Panc1 (cell line): Measurements from ENCODE around the gene SIK3. TPM values are rescaled to one million over a fixed set of nuclear protein-coding genes. Genes with fewer than 3 reads are reported as not detected.

Source experiments
- ATAC-seq: fragments of 200-7000 bp; cut with Tn5 transposase; 2 replicates; pipeline ENCODE4 v1.9.1; 2020; ENCODE audit warnings: mild to moderate bottlenecking, moderate library complexity
- BruUV-seq: library from RNA; stranded (reverse); fragments of 400-500 nt; replicated peaks from 2 replicates; lab custom pipeline; 2021; lab: Mats Ljungman, UMichigan
- CTCF ChIA-PET: fragments of 300-600 bp; sonication (Branson Sonifier 250); formaldehyde crosslinking; loops from one replicate; lab custom pipeline; 2022; ENCODE audit warnings: antibody characterized with exemption; lab: Charles Lee
- POLR2A ChIA-PET: fragments of 300-600 bp; sonication (Branson Sonifier 250); formaldehyde crosslinking; loops from one replicate; lab custom pipeline; 2022; ENCODE audit warnings: antibody characterized with exemption; lab: Charles Lee
- DNase-seq: peaks from one replicate; pipeline ENCODE4 v3.0.0-alpha.2; 2010; ENCODE audit warnings: low read depth, low spot score
- H3K27ac ChIP-seq: 2 replicates; pipeline ENCODE4 v1.5.1; 2011; ENCODE audit warnings: mild to moderate bottlenecking, low read length, inconsistent platforms
- H3K27me3 ChIP-seq: fragments of 200-500 bp; sonication (Bioruptor generic); 2 replicates; pipeline ENCODE4 v1.6.0; 2014; ENCODE audit warnings: low read length, inconsistent platforms; ENCODE audit not compliant: control insufficient read depth, insufficient read depth
- H3K36me3 ChIP-seq: fragments of 200-500 bp; sonication (Bioruptor generic); 2 replicates; pipeline ENCODE4 v1.5.1; 2014; ENCODE audit warnings: inconsistent platforms, mild to moderate bottlenecking, low read length, moderate library complexity; ENCODE audit not compliant: control insufficient read depth, insufficient read depth
- H3K4me1 ChIP-seq: 2 replicates; pipeline ENCODE4 v1.5.1; 2011; ENCODE audit warnings: inconsistent platforms, mild to moderate bottlenecking, low read length, moderate library complexity; ENCODE audit not compliant: control insufficient read depth, insufficient read depth
- H3K4me3 ChIP-seq, 2 experiments: 2 replicates each; pipeline ENCODE4 v1.5.1; 2011 to 2012; ENCODE audit warnings: low read depth in 2 of 2, low read length in 2 of 2, mild to moderate bottlenecking in 2 of 2, inconsistent platforms in 1 of 2, moderate library complexity in 1 of 2
- H3K9me3 ChIP-seq: fragments of 200-500 bp; sonication (Bioruptor generic); 2 replicates; pipeline ENCODE4 v1.5.1; 2014; ENCODE audit warnings: low read depth, mild to moderate bottlenecking, inconsistent platforms, low read length, moderate library complexity; ENCODE audit not compliant: control insufficient read depth, insufficient read depth
- CTCF ChIP-seq: fragments of 450-650 bp; IDR thresholded peaks from 2 replicates; pipeline ENCODE4 v1.5.1; 2017; ENCODE audit warnings: mild to moderate bottlenecking
- POLR2AphosphoS5 ChIP-seq: IDR thresholded peaks from 2 replicates; pipeline ENCODE4 v1.6.1; 2012; ENCODE audit warnings: mild to moderate bottlenecking, low read depth, low read length, moderate library complexity
- SIN3A ChIP-seq: IDR thresholded peaks from 2 replicates; pipeline ENCODE4 v1.6.1; 2012; ENCODE audit warnings: low read depth, mild to moderate bottlenecking, low read length, moderate library complexity, borderline replicate concordance; ENCODE audit not compliant: insufficient read depth
- TCF7L2 ChIP-seq: IDR thresholded peaks from 2 replicates; pipeline ENCODE4 v1.6.1; 2011; ENCODE audit warnings: mild to moderate bottlenecking, low read depth, low read length, inconsistent platforms
- in situ Hi-C: cut with HindIII; loops from 2 replicates; pipeline ENCODE4 v1.10.0; 2016; ENCODE audit warnings: low sequenced_read_pairs, low pct_unique_long_range_greater_than_20kb
- intact Hi-C: fragments of 100-400 bp; cut with micrococcal nuclease; formaldehyde crosslinking; loops from one replicate; pipeline ENCODE4 v1.10.0; 2022; ENCODE audit not compliant: unreplicated experiment
- total RNA-seq: library from RNA; stranded (reverse); gene quantifications from one replicate; pipeline ENCODE4 v1.2.1, GENCODE V29; 2021; ENCODE audit not compliant: unreplicated experiment
- TF ChIP-seq, protein P1 (sequence below), 2 experiments: IDR thresholded peaks; 2 replicates each; pipeline ENCODE4 v1.6.1; 2011 to 2012; ENCODE audit warnings: low read depth in 2 of 2, control low read depth in 1 of 2, low read length in 1 of 2, mild to moderate bottlenecking in 1 of 2, moderate library complexity in 1 of 2; ENCODE audit not compliant: insufficient read depth in 1 of 2

Gene SIK3
- total RNA-seq, 1 experiment from 2014 or later, result 39.7 TPM

DNA sequence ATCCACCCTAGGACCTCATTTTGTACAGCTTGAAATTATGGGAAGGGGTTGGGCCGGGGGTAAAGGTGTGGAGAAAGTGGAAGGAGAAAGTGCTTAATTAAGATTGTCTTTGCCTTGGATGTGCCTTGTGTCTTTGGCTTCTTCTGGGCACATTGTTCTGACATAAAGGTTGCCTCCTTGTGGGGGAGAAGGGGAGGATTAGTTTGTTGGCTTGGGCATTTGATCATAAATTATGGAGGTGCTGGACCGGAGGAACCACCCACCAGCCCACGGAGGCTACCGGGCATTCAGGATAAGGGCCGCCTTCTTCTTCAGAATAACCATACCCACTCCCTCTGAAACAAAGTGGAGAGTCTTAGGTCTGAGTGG, 47.1 kb upstream of the SIK3 start:
- ChIA-PET POLR2A (no interaction called here), CTCF (interaction anchor here (0.6 kb wide), 1 partner anchor 80 kb away, joined by 7 read pairs; no protein-coding TSS in a partner anchor)
- Histone ChIP-seq H3K27me3 (no peaks in the 10 kb centered on the region), H3K27ac (peak overlapping the region; percentile 100), H3K9me3 (no peaks in the 10 kb centered on the region), H3K4me3 (peak overlapping the region; percentile 97 to 100), H3K36me3 (peaks cover 10% of the 10 kb centered on the region), H3K4me1 (peaks cover 23% of the 10 kb centered on the region)
- no peak for ATAC-seq
- no peak for TF ChIP-seq POLR2AphosphoS5
- TF ChIP-seq CTCF, result no peak
- TF ChIP-seq SIN3A, result no peak
- TF ChIP-seq TCF7L2, result no peak
- TF ChIP-seq, protein P1, sequence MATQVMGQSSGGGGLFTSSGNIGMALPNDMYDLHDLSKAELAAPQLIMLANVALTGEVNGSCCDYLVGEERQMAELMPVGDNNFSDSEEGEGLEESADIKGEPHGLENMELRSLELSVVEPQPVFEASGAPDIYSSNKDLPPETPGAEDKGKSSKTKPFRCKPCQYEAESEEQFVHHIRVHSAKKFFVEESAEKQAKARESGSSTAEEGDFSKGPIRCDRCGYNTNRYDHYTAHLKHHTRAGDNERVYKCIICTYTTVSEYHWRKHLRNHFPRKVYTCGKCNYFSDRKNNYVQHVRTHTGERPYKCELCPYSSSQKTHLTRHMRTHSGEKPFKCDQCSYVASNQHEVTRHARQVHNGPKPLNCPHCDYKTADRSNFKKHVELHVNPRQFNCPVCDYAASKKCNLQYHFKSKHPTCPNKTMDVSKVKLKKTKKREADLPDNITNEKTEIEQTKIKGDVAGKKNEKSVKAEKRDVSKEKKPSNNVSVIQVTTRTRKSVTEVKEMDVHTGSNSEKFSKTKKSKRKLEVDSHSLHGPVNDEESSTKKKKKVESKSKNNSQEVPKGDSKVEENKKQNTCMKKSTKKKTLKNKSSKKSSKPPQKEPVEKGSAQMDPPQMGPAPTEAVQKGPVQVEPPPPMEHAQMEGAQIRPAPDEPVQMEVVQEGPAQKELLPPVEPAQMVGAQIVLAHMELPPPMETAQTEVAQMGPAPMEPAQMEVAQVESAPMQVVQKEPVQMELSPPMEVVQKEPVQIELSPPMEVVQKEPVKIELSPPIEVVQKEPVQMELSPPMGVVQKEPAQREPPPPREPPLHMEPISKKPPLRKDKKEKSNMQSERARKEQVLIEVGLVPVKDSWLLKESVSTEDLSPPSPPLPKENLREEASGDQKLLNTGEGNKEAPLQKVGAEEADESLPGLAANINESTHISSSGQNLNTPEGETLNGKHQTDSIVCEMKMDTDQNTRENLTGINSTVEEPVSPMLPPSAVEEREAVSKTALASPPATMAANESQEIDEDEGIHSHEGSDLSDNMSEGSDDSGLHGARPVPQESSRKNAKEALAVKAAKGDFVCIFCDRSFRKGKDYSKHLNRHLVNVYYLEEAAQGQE (IDR thresholded peaks at IDR 0.05; ENCODE audit: insufficient read depth in 1 of 2, low read depth in 2 of 2, low read length in 1 of 2), result no peak
- intact Hi-C loops, result no loop called here
- BruUV-seq, result TSS peak; percentile 77
- in situ Hi-C loops, result no loop called here
- DNase-seq, result no peak

DNA sequence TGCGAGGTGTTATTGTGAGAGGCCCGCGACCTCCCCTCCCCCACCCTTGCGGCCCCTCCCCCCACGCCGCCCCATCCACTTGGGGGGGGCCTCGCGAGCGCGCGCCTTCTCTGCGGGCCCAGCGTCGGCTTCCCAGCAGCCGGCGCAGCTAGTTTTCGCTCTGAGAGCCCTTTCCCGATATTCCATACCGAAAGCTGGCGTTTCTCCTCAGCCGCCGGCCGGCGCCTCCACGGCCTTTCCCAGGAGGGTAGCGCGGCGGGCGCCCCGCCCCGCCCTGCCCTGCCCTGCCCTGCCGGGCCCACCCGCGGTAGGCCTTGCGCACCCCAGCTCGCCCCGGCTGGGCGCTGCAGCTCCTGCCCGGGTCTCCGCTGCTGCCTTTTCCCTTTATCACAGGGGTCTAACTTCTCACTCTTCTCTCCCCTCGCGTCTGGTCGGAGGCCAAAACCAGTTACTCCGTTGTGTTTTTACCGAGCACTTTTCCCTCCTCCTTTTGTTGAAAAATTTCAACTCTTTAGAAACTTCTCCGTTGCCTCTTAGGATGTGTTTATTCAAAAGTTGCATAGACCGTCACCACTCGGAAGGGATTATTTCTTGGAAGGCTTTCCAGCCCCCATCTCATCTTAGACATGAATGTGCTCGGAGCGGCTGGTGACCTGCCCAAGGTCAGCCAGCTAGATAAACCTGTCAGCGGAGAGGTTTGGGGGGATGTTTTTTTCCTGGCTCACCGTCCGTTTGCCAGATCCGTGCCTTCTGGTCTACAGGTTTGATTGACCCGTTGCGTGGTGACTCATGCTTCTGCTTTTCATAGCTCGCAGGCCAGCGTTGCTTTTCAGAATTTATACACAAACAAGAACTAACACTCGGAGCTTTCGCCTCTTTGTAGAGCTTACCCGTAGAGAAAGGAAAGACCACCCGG, 46.5 kb upstream of the SIK3 start:
- 0 out of 2 replicates have a peak, but pooled peaks have one; percentile 43 for TF ChIP-seq SIN3A
- TF ChIP-seq, protein P1 (IDR thresholded peaks at IDR 0.05; ENCODE audit: insufficient read depth in 1 of 2, low read depth in 2 of 2, low read length in 1 of 2), result no peak
- ChIA-PET CTCF (interaction anchor here (0.6 to 1.2 kb wide), 2 partner anchors 30 to 80 kb away, joined by 7 read pairs; no protein-coding TSS in a partner anchor), POLR2A (interaction anchor here (0.6 to 0.9 kb wide), 4 partner anchors 20 to 400 kb away, joined by 3 to 7 read pairs (median 4); partner anchors contain the start of gene CEP164)
- H3K36me3 ChIP-seq, result peaks cover 10% of the 10 kb centered on the region
- DNase-seq (no peak), ATAC-seq (peak; percentile 84)
- no peaks in the 10 kb centered on the region for H3K9me3 ChIP-seq
- H3K27me3 ChIP-seq, result no peaks in the 10 kb centered on the region
- intact Hi-C loops, result no loop called here
- peaks cover 18% of the 10 kb centered on the region for H3K4me1 ChIP-seq
- in situ Hi-C loops, result no loop called here
- peak overlapping the region; percentile 100 for H3K27ac ChIP-seq
- BruUV-seq, result no TSS peak
- H3K4me3 ChIP-seq, result peak overlapping the region; percentile 97 to 100
